WERI-Rb-1 (cell line): ENCODE measurements around the gene ANKMY2.

Source experiments
- DNase-seq: peaks from one replicate; pipeline ENCODE4 v3.0.0-alpha.2; 2020
- H3K27ac ChIP-seq: fragments of 250-450 bp; sonication (Bioruptor Pico); 2 replicates; pipeline ENCODE4 v1.5.1; 2020; ENCODE audit warnings: mild to moderate bottlenecking, moderate library complexity
- H3K27me3 ChIP-seq: fragments of 250-450 bp; sonication (Bioruptor Pico); 2 replicates; pipeline ENCODE4 v1.5.1; 2021; ENCODE audit warnings: mild to moderate bottlenecking, low read depth, moderate library complexity; ENCODE audit not compliant: insufficient read depth, severe bottlenecking
- H3K36me3 ChIP-seq: fragments of 250-450 bp; sonication (Bioruptor Pico); 2 replicates; pipeline ENCODE4 v1.5.1; 2020; ENCODE audit warnings: mild to moderate bottlenecking, moderate library complexity
- H3K4me3 ChIP-seq: 2 replicates; pipeline ENCODE4 v1.5.1; 2011; ENCODE audit warnings: low read depth, mild to moderate bottlenecking, control low read depth, low read length
- H3K9me3 ChIP-seq: fragments of 250-450 bp; sonication (Bioruptor Pico); 2 replicates; pipeline ENCODE4 v1.5.1; 2021; ENCODE audit warnings: mild to moderate bottlenecking, moderate library complexity; ENCODE audit not compliant: severe bottlenecking
- TF ChIP-seq, protein P1 (sequence below): IDR thresholded peaks from 2 replicates; pipeline ENCODE4 v1.5.1; 2011; ENCODE audit warnings: low read depth, mild to moderate bottlenecking, control low read depth, inconsistent platforms, low read length

The ANKMY2 gene

GRCh38 chr7:16647435-16647960 is 1.9 kb upstream of the ANKMY2 start:
- DNase-seq = no peak
- TF ChIP-seq, protein P1, sequence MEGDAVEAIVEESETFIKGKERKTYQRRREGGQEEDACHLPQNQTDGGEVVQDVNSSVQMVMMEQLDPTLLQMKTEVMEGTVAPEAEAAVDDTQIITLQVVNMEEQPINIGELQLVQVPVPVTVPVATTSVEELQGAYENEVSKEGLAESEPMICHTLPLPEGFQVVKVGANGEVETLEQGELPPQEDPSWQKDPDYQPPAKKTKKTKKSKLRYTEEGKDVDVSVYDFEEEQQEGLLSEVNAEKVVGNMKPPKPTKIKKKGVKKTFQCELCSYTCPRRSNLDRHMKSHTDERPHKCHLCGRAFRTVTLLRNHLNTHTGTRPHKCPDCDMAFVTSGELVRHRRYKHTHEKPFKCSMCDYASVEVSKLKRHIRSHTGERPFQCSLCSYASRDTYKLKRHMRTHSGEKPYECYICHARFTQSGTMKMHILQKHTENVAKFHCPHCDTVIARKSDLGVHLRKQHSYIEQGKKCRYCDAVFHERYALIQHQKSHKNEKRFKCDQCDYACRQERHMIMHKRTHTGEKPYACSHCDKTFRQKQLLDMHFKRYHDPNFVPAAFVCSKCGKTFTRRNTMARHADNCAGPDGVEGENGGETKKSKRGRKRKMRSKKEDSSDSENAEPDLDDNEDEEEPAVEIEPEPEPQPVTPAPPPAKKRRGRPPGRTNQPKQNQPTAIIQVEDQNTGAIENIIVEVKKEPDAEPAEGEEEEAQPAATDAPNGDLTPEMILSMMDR = no peak
- H3K4me3 ChIP-seq = peak overlapping the region; percentile 82

DNA sequence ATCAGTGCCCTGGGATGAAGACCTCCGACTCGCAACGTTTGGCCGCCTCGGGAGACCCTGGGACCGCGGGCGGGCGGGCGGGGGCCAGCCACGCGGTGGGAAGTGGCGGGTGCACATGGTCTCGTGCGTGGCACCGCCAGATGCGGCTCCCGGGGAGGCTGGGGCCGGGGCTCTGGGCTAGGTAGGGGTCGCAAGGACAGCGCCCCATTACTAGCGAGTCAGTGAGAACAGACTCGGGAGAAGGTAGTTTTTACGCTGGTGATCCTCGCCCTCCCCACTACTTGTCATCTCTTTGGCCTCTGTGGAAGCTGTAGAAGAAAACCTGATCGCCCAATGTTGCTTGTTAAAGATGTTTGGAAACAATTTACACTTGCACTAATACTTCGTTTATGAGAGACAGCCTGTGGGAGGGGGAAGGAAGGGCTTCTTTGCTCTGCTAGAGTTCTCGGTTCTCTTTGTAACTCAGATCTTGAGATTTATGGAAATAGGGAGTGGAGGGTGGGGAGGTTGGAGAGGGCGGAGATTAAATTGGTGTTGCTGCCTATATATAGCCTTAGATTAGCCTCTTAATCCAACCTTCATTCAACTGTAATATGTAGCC is 1.0 kb upstream of the ANKMY2 start:
- Histone ChIP-seq H3K4me3 (peak overlapping the region; percentile 82), H3K9me3 (no peaks in the 10 kb centered on the region), H3K27me3 (no peaks in the 10 kb centered on the region), H3K36me3 (peaks cover 17% of the 10 kb centered on the region), H3K27ac (peak overlapping the region; percentile 99)
- TF ChIP-seq, protein P1 = no peak
- DNase-seq = peak; percentile 32

More at GRCh38 chr7:16647435-16647960, 1.9 kb upstream of the ANKMY2 start:
- H3K27me3 ChIP-seq = no peaks in the 10 kb centered on the region
- H3K27ac ChIP-seq = peak overlapping the region; percentile 99
- H3K9me3 ChIP-seq = no peaks in the 10 kb centered on the region
- peaks cover 17% of the 10 kb centered on the region for H3K36me3 ChIP-seq

- no peaks in the 10 kb centered on the region for H3K27me3 ChIP-seq
- TF ChIP-seq, protein P1 = no peak
- peaks cover 17% of the 10 kb centered on the region for H3K36me3 ChIP-seq
- DNase-seq = peak; percentile 76
- H3K27ac ChIP-seq = peak overlapping the region; percentile 99
- H3K4me3 ChIP-seq = peak overlapping the region; percentile 82
- H3K9me3 ChIP-seq = no peaks in the 10 kb centered on the region
Measured at GRCh38 chr7:16644636-16645592, 640 bp downstream of the ANKMY2 start.

DNA sequence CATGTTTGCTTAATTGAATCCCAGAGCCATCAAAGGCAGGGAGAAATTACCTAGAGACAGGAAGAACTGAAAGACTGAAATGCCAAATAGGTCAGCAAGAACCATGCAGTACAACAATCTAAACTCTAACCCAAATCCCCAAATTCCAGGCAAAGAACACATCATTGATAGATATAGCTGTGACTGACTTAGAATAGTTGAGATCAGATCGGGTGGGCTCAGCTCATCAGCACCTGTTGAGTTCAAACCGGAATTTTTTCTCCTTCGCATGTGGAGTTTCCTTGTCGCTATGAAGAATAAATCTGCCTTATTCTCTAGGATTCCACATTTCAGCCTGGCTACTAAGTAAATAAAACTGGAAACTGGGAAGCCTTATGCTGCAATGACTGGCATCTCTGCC is 1.4 kb downstream of the ANKMY2 start:
- TF ChIP-seq, protein P1 = no peak
- Histone ChIP-seq H3K9me3 (no peaks in the 10 kb centered on the region), H3K27me3 (no peaks in the 10 kb centered on the region), H3K27ac (peak overlapping the region; percentile 99), H3K4me3 (peak overlapping the region; percentile 82), H3K36me3 (peaks cover 15% of the 10 kb centered on the region)
- DNase-seq = no peak

GRCh38 chr7:16638282-16639280 is 7.0 kb downstream of the ANKMY2 start:
- Histone ChIP-seq H3K27ac (no peak overlapping the region), H3K27me3 (no peaks in the 10 kb centered on the region), H3K9me3 (no peaks in the 10 kb centered on the region), H3K36me3 (peaks cover 5% of the 10 kb centered on the region), H3K4me3 (no peak overlapping the region)
- no peak for DNase-seq
- TF ChIP-seq, protein P1 = no peak
